GM19023 (cell line): Measurements from ENCODE around the gene FAM177A1.
"Not testable (repeated sequence)": the region's sequence is repeated elsewhere in the genome, so short reads cannot be mapped to it uniquely, and the experiment has no call there.

Source experiments
- ATAC-seq: cut with Tn5 transposase; IDR thresholded peaks from one replicate; pipeline ENCODE4 v1.9.1; 2021; ENCODE audit warnings: mild to moderate bottlenecking, moderate library complexity; ENCODE audit not compliant: unreplicated experiment

FAM177A1 gene, protein sequence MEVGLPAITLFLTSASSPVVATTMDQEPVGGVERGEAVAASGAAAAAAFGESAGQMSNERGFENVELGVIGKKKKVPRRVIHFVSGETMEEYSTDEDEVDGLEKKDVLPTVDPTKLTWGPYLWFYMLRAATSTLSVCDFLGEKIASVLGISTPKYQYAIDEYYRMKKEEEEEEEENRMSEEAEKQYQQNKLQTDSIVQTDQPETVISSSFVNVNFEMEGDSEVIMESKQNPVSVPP

GRCh38 chr14:35046048-35046750 is at the start of gene FAM177A1:
TSS of gene FAM177A1 (plus strand) at chr14:35046272. CDS start at chr14:35046464, 192 bp downstream.
- peak; percentile 91 for ATAC-seq

- ATAC-seq: no peak
Observed at GRCh38 chr14:34997762-34998161, 48.3 kb upstream of the FAM177A1 start.

GRCh38 chr14:34999500-34999899 is 46.6 kb upstream of the FAM177A1 start:
- ATAC-seq: no peak

DNA sequence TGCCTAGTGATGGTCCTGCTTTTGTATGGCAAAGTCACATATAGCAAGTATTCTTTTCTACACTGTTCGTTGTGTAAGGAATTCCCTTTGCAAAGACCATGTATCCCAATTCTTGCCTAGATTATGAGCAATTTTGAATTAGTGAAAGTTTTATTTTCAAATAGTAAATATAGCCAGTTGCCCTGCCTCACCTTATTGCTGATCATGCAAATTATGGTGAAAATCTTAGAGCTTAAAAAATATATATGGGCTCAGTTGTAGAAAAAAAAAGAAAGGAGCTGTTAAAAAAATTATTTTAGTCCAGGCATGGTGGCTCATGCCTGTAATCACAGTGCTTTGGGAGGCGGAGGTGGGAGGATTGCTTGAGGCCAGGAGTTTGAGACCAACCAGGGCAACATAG is 44.5 kb upstream of the FAM177A1 start:
- ATAC-seq: no peak

- no peak for ATAC-seq
Observed at GRCh38 chr14:35004839-35005238, 41.2 kb upstream of the FAM177A1 start.

DNA sequence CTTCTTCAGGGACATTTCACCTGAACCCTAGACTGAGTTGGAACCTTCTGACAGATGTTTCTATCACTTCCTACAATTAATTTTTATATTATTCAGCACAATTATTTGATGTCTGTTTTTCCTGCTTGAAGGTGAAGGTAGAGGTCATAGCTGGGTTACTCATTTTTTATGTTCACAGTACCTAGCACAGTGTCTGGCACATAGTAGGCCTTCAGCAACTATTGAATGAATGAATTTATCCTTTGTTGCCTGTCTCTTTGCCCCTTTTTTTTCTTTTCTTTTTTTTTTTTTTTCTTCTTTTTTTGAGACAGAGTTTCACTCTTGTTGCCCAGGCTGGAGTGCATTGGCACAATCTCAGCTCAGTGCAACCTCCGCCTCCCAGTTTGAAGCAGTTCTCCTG is 29.5 kb upstream of the FAM177A1 start:
- ATAC-seq: no peak

DNA sequence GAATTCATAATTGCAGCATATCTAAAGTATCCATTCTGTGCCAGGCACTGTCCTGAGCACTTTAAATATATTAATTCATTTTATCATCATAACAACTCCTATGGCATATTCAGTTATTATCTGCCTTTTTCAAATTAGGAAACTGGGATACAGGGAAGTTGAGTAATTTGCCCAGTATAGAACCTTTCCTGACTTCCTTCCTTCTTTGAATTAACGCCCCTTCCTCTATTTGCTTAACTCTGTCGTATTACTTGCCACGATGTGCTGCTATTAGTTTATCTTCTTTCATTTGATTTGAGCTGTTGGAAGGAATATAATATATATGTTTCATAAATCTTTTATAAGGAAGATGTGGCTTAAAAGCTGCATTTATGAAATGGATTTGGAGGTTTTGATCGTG is 25.4 kb upstream of the FAM177A1 start:
- ATAC-seq: no peak

DNA sequence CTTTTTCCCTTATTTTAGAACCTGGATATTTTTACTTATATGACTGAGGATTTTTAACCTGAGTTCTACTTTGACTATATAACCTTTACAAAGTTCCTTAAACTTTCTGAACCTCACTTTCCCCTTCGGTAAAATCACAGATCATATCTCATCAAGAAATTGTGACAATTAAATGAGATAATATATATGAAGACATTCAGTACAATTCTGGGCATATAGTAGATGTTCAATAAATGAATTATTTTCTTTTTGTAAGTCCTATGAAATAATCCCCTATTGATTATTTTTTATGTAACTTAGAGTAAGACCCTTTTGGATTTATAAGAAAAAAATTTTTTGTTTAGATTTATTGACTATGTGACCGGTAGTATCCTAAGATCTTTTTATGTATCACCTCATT is 17.6 kb upstream of the FAM177A1 start:
- ATAC-seq: no peak

GRCh38 chr14:35032562-35032961 is 13.5 kb upstream of the FAM177A1 start:
- ATAC-seq: no peak

DNA sequence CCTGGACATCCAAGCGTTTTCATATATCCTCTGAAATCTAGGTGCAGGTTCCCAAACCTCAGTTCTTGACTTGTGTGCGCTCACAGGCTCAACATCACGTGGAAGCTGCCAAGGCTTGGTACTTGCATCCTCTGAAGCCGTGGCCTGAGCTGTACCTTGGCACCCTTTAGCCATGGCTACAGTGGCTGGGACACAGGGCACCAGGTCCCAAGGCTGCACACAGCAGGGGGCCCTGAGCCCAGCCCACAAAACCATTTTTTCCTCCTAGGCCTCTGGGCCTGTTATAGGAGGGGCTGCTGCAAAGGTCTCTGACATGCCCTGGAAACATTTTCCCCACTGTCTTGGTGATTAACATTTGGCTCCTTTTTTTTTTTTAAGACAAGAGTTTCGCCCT is 11.6 kb upstream of the FAM177A1 start:
- ATAC-seq: no peak

DNA sequence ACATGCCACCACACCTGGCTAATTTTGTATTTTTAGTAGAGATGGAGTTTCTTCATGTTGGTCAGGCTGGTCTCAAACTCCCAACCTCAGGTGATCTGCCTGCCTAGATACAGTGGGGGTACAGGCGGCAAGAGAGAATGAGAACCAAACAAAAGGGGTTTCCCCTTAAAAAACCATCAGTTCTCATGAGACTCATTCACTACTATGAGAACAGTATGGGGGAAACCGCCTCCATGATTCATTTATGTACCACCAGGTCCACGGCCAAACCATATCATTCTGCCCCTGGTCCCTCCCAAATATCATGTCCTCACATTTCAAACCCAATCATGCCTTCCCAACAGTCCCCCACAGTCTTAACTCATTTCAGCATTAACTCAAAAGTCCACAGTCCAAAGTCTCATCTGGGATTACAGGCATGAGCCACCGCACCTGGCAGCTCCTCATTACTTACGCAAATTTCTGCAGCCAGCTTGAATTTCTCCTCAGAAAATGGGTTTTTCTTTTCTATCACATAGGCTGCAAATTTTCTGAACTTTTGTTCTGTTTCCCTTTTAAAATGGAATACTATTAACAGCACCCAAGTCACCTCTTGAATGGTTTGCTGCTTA is 11.0 kb upstream of the FAM177A1 start:
- ATAC-seq: not testable (repeated sequence)

GRCh38 chr14:35038312-35038711 is 7.8 kb upstream of the FAM177A1 start:
- ATAC-seq: not testable (repeated sequence)

GRCh38 chr14:35042632-35043031 is 3.4 kb upstream of the FAM177A1 start:
- ATAC-seq: no peak

- ATAC-seq: no peak
Observed at GRCh38 chr14:35043046-35043445, 3.0 kb upstream of the FAM177A1 start.

DNA sequence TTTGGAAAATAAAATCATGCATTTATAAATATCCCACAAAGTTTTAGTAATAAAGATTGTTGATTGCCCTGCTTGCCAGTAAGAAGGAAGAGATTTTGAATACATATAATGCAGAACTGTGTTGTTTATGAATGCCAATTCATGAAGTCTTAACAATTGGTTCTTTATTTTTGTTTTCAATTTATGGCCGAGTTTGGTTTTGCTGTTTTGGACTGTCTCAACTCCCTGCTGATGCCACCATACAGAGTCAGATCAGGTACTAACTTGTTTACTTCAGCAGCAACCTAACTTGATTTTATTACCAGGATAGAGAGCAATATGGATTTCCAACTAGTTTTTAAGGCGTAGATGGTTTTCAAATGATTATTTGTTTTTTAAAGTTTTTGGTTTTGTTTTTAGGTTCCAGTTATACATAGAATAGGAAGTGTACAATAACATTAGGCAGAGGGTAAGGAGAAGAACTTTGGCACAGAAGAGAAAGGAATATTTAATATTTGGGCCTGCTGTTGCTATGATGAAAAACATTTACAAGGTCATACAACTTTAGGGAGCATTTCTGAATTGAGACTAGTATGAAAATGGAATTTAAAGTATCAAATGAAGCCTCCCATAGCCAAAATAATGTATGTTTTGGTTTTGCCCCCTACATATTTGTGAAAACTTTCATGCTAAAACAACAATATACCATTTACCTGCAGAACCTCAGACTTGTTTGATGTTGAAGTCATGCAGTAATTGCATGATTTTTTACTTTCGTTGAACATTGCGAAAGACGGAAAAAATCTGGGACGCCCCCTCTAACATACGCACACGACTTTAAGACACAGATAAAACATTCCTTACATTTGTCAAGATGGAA is 904 bp upstream of the FAM177A1 start:
- no peak for ATAC-seq

DNA sequence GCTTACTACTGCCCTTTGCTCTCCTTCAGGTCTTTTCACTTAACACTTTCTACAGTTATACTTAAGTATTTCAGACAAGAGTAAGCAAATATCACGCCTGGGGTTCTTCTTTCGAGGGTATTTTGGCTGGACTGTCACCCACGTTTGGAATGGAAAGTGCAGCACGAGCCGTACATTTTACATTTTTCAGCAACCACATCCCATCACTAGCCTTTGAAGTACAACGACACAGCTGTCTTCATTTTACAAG is 349 bp upstream of the FAM177A1 start:
- no peak for ATAC-seq

- ATAC-seq: peak; percentile 34
Observed at GRCh38 chr14:35046751-35047536, 872 bp downstream of the FAM177A1 start.

- ATAC-seq: no peak
Observed at GRCh38 chr14:35047976-35048513, 2.0 kb downstream of the FAM177A1 start.

GRCh38 chr14:35050652-35051051 is 4.6 kb downstream of the FAM177A1 start:
- ATAC-seq: no peak

- no peak for ATAC-seq
Observed at GRCh38 chr14:35051796-35052195, 5.7 kb downstream of the FAM177A1 start.

DNA sequence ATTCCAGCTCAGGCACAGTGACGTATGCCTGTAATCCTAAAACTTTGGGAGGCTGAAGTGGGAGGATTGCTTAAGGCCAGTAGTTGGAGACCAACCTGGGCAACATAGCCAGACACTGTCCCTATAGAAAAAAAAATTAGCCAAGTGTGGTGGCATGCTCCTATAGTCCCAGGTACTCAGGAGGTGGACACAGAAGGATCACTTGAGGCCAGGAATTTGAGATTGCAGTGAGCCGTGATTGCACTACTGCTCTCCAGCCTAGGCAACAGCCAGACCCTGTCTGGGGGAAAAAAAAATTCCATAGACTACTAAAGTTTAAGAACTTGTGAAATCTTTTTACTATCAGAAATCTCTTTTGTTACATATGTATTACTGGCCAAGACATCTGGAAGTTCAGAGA is 6.6 kb downstream of the FAM177A1 start:
- ATAC-seq: no peak
